ENCODE measurements around the gene JAGN1.

- TF ChIP-seq CTCF (IDR thresholded peaks at IDR 0.05) (no peak), RXRA (IDR thresholded peaks at IDR 0.05; ENCODE audit: borderline replicate concordance, low read depth) (no peak)
Observed at GRCh38 chr3:9879830-9880549, 10.4 kb upstream of the JAGN1 start, which contains the start of gene CIDEC.
